HG03159 (cell line): ENCODE measurements around the gene OSBPL2.

ENCODE experiments used
- ATAC-seq: cut with Tn5 transposase; IDR thresholded peaks from one replicate; pipeline ENCODE4 v1.9.1; 2021; ENCODE audit warnings: mild to moderate bottlenecking, moderate library complexity; ENCODE audit not compliant: unreplicated experiment

The OSBPL2 gene

DNA sequence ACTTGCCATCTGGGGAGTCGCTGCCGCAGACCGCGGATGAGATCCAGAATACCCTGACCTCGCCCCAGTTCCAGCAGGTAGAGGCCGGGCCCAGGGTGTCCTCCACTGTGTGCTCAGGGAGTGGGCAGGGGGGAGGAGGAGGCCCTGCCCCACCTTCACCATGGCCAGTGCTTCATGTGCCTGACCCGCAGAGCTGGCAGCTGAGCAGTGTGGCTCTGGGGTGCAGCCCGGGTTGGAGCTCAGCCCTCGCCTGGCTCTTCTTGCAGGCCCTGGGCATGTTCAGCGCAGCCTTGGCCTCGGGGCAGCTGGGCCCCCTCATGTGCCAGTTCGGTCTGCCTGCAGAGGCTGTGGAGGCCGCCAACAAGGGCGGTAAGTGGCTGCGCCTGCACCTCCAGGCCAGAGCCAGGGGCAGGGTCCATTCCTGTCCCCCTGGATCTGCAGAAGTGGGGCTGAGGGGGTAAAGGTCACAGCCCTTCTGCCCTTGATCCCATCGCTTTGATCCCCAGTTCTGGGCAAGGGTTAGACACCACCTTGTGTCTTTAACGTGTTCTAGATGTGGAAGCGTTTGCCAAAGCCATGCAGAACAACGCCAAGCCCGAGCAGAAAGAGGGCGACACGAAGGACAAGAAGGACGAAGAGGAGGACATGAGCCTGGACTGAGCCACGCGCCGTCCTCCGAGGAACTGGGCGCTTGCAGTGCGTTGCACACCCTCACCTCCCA, 69.9 kb downstream of the OSBPL2 start:
- no peak for ATAC-seq

DNA sequence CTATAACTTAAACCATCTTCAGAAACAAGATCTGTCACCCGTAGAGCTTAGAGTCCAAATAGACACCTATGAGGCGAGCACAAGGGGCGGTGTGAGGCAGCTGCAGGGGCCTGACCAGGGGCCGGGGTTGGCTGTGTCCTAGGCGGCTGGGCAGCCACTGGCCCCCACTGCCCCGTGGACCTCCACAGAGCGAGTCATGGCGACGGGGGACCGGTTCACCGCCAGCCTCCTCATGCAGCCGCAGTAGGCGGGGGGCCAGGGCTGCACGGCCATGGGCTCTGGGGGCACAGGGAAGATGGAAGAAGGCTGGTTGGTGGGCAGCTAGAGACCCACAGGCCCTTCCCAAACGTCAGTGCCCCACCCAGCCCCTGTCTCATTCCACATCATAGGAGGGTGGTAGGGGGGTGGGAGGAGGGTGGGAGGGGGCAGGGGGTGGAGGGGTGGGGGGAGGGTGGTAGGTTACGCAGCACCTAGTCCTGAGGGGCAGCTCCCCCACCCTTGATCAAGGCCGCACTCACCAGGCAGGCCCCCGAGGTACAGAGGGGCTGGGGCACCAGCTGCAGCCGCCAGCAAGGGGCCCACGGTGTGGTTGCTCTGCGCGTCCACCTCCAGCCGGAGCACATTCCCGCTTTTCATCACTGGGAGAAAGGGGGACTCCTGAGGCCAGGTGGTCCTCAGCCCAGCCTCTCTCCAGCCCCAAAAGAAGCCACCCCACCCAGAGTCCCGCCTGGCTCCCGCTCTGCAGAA, 71.0 kb downstream of the OSBPL2 start:
- ATAC-seq, result no peak

DNA sequence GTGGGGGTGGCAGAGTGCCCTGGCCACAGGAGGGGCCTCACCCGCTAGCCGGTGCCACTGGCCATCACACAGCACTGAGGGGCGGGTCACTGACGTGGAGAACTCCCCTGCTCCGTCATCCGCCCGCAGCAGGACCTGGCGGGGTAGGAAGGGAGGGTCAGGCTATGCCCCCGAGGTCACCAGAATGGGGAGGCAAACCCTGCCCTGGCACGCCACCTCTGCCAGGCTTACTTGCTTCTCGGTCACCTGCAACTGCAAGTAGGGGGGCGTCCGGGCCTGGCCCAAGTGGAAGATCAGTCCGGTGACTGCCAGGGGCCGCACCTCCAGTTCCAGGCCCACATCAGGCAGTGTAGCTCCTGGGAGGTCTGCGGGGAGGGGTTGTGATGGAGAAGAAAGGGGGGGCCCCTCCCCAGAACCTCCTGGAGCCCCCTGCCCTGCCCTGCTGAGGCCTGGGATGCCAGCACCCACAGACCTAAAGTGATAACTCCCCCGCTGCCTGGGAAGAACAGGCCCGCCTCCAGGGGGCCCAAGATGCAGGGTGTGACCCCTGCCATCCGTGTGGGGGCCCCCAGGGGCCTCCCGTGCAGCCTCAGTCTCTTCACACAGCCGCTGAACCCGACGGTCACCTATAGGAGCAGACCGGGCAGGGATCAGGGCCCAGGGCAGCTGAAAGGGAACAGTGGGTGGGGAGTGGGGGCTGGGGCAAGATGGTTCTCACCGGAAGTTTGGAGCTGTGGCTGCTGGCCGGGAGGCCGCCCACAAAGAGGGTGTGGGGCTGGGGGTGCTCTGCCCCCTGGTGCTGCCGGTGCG, 71.8 kb downstream of the OSBPL2 start:
- no peak for ATAC-seq

DNA sequence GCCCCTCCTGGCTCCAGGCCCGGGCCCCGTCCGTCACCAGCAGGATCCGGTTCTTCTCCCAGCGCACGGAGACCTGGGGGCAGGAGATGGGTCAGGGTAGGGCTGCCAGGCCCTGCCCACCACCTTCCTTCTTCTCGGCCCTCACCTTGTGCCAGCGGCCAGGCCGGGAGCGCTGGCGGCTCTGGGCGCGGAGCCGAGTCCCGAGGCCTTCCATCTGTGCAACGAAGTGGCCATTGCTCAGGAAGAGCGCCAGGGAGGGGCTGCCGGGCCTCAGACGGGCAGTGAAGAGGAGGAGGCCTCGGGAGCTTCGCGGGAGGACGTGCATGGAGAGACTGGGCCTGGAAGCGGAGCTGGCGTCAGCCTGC, 72.4 kb downstream of the OSBPL2 start:
- ATAC-seq, result no peak

DNA sequence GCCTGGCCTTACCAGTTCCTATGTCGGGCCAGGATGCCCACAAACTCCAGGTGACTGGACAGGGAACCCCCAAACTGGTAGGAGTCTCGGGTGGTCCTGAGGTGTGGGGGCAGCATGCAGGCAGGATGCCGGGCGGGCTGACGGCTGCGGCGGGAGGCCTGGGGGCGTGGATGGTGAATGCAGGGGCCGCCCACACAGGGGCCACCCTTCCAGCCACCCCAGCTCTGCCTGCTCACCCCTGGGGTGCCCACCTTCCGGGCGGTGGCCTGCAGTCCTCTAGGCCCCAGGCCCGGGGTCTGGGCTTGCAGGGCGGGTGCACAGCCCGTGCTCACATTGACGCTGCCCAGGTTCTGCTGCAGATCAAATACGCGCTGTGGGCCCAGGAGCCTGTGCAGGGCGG, 72.8 kb downstream of the OSBPL2 start:
- no peak for ATAC-seq

DNA sequence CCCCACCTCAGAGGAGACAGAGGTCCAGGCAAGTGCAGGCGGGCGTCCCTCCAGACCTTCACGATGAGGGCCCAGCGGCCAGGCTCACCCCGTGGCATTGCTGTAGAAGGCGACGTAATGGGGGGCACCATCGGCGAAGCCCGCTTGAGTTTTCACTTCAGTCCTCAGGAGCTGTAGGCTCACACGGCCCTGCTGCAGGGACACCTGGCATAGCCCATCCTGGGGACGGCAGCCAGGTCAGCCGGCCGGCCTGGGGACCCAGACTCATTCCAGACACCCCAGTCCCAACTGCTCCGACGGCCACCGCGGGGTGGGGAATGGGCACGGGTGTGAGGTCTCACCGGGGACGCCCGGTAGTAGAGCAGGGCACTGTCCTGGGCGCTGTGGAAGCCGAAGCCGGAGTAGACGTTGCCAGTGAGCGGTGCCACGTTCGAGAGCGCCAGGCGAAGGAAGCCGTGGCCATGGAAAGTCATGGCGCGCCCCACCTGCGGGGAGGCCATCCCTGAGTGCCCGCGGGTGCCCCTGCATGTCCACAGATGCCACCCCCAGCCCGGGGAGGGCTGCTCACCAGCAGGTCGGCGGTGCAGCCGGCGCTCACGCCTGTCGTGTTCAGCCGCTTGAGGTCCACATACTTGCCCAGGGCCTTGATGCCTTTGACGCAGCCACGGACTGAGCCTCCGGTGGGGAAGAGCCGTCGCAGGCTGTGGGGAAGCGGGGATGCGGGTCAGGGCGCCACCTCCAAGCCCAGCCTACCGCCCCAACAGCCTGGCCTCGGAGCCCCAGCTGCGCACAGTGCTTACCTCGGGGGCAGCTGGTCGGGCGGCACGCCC, 73.7 kb downstream of the OSBPL2 start:
- no peak for ATAC-seq

DNA sequence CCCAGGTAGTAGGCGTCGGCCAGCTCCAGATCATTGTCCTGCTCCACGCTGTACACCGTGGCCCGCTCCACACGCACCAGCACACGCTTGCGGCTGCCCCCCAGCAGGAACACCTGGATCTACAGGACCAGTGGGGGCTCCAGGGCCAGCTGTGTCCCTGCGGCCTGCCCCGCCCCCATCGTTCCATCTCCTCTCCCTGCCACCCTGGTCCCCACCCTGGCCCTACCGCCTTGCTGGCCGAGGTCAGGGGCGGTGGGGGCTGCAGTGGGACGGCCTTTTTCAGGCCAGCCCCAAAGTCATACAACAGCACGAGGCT, 74.3 kb downstream of the OSBPL2 start:
- ATAC-seq, result no peak

DNA sequence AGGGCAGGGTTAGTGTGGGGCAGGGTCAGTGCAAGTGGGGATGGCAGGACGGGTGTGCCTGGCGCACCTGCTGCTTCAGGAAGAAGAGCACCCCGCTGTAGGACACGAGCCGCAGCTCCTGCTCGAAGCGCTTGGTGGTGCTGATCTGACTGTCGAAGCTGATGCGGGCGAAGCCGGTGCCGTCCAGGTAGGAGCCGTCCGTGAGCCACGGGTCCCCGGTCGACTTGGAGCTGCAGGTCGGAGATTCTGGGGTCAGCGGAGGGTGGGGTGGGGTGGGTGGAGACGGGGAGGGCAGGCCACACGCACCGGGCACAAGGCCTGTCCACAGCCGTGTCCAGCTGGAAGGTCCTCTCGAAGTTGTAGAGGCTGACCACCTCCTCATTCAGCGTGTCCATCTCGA, 74.7 kb downstream of the OSBPL2 start:
- ATAC-seq, result no peak

DNA sequence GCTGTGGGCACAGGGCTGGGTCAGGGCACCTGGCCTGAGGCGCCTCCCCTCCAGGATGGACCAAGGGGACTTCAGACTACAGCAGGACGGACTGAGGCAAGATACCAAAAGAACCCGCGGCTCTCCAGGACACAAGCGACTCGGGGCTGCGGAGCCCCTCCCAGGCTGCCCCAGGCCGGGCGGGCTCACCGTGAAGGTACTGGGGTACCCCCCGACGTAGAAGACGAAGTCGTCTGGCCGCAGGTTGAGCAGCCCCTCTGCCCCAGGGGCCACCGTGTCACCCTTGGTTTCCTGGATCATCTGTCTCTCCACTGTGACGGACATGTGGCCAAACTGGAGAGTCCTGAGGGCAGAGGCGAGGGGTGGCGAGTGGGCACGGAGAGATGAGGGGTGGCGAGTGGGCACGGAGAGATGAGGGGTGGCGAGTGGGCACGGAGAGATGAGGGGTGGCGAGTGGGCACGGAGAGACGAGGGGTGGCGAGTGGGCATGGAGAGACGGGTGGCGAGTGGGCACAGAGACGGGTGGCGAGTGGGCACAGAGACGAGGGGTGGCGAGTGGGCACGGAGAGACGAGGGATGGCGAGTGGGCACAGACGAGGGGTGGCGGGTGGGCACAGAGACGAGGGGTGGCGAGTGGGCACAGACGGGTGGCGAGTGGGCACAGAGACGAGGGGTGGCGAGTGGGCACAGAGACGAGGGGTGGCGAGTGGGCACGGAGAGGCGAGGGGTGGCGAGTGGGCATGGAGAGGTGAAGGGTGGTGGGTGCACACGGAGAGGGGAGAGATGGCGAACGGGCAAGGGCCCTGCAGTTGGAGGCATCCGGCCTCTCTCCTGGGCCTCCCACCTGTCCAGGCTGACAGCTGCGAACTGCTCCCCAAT, 75.4 kb downstream of the OSBPL2 start:
- no peak for ATAC-seq

DNA sequence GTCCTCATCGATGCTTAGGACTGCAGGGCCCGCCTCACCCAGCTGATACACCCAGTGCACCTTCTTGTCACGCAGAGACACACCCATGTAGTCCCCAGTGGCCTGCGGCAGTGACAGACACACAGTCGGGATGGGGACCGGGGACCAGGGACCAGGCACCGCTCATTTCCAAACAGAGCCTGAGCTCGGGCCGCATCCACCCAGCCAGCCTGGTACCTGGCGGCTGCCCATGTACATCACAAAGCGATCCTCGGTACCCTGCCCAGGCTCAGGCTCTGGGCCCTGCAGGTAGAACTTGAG, 76.0 kb downstream of the OSBPL2 start:
- ATAC-seq, result no peak

DNA sequence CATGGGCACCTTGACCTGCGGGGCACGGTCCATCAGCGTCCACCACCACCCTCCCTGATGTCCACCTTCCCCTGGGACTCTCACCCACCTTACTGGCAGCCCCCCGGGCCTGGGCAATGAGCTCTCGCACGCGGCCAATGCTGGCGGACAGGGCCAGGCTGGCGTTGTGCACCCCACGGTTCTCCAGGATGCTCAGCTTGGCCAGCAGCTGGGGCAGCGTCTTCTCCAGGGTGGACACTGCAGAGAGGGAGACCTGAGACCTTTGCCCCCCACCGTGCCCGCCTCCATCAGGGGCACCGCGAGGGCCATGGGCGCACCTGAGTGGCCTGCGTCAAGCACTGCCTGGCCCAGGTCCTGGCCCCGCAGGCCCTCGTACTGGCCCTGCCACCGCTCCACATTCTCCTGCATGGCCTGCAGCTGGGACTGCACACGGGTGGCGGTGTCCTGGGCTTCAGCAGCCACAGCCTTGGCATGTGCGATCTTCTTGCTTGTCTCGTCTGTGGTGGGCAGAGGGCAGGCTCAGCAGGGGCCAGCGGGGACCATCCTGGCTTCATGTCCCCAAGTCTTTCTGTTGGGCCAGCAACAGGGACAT, 76.5 kb downstream of the OSBPL2 start:
- ATAC-seq, result no peak

DNA sequence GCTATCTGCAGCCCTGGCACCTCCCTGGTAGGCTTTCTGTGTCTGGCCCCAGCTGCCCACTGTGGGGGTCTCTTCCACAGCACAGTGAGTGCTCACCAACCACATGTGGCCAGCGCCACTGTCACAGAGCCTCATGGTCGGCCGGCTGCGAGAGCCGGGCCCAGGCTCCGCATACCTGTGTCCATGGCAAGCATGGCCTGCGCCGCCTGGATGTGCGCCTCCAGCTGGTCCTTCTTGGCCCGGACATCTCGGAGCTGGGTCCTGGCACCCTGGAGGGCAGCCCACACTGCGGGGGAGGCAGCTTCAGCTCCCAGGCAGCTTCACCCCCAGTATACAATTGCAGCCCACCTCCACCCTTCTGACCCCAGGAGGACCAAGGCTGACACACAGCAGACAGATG, 77.5 kb downstream of the OSBPL2 start:
- no peak for ATAC-seq

DNA sequence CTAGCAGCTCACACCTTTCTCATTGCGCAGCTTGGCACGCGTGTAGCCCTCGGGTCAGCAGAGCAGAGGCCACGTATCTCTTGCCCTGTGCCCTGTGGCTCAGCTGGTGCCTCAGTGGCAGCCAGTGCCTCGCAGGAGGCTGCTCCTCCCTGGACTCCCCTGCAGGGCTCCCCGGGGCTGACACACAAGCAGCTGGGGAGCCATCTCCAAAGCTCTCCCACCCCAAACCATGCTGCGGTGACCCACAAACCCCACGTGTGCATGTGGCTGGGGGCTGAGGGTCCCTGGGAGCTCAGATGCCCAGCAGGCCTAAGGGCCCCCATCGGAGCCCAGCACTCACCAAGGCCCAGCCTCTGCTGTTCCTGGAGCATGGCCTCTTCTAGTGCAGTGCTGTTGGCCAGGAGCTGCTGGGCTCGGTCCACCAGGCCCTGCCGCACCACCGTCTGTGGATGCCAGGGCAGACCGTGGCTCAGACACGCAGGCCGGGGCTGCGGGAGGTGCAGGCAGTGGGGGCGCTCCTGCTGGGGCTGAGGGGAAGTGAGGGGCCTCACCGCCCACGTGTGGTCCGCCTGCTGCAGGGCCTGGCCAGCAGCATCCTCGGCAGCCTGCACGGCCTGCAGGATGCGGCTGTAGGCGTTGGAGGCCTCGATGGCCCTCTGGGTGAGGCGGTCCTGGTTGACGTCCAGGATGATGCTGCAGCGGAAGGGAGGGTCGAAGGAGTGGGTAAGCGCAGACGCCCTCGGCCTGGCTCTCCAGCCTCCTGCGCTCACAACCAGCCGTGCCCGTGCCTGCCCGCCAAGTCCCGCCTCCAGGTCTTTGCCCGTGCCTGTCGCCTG, 78.2 kb downstream of the OSBPL2 start:
- ATAC-seq, result no peak

DNA sequence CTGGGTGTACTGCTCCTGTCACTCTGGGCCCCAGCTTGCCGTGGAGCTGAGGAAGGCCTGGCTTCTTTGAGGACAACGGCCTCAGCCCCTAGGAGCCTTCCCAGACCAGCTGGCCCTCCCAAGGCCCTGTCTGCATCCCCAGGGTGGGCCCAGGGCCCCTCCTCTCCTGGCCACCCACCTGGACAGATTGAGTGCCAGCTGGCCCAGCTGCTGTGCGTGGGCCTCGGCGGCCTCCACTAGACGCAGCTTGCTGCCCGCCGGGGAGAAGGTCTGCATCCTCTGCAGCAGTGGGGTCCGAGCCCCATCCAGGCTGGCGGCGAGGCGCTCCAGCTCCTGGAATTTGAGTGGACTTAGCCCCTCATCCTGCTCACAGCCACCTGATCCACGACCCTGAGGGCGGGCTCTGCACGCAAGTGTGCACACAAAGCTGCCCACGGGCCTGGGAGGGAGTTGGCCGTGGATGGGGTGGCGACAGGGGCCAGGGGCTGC, 78.9 kb downstream of the OSBPL2 start:
- no peak for ATAC-seq

DNA sequence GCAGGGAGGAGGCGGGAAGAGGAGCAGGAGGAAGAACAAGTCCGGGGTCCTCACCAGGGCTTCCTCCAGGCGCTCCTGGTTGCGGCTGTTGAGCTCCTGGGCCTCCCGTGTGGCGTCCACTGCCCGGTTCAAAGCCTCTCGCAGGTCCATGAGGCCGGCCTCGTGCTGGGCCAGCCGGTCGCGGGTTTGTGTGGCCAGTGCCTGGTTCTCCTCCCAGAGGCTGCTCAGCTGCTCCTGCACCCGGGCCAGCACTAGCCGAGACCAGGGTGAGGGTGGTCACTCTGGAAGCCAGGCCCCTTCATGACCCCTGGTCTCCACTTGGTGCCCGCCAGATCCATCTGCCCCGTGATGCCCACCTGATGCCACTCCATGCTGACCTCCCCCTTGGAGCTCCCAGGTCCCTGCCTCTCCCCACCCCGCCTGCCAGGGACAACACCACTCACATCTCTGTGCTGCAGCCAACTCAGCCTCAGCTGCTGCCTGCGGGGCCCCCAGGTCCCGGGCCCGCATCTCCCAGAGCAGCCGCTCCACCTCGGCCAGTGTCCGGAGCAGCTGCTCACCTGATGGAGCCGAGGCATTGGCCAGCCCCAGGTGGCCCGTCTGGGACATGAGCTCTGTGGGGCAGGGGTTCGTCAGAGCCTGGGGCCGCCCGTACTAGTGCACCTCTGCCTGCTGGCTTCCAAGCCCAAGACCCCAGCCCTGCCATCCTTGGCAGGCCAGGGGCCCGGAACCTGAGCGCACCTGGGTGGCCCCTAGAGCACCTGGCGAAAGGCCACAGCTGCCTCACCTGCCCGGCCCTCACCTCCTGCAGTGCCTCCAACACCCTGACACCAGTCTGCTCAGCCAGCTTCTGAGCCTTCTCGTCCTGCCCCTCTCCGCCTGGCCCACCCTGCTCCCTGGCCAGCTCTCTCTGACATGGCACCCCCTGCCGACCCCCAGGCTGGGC, 80.4 kb downstream of the OSBPL2 start:
- no peak for ATAC-seq

DNA sequence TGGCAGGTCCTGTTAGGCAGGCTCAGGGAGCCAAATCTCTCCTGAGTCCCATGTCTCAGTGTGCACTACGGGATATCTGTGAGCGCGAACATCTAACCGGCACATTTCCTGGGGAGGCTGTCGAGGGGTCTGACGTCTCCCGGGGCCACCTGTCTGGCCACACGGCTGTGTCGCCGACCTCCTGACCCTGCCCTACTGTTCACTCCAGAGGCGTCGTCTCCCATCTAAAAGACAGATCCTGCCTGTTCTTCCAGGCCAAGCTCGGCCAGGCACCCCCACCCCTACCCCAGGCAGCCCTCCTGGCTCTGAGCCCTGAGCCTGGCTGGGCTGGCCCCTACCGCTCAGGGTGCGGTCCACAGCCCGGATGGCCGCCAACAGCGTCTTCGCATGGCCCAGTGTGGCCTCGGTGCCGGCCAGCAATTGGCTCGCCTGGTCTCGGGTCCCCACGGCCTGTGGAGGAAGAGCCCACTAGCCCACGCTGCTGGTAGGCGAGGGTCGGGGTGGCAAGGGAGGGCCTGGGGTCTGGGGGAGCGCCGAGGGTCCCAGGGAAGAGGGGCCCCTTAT, 81.1 kb downstream of the OSBPL2 start:
- ATAC-seq, result no peak

DNA sequence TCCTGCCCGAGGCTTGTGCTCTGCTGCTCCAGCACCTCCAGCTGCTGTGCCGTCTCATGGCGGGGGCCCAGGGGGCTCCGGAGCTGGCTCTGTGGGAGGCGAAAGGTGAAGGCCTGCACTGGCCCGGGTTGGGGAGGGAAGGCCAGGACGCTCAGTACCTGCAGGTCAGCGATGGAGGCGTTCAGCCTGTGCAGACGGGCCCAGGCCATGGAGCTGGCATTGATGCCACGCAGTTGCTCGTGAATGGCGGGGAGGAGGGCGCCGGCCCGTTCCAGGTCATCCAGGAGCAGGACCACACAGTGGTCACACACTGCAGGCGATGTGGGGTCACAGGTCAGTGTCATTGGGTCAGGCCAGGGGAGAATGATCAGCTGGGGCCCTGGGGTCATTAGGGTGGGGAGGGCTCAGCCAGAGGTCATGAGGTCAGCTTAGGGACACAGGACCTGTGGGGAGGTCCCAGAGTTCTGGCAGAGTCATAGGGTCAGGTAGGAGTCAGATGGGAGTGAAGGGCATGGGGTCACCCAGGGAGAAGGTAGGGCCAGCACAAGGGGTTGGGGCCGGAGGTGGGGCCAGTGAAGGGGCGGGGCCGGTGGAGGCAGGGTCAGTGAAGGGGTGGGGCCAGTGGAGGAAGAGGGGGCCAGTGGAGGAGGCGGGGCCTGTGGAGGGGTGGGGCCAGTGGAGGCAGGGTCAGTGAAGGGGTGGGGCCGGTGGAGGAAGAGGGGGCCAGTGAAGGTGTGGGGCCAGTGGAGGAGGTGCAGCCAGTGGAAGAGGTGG, 82.4 kb downstream of the OSBPL2 start:
- no peak for ATAC-seq
